CD4-positive, alpha-beta T cell treated with Interleukin-4 for 1 hour (primary cell): ENCODE results near the gene LHFPL3.
"Not testable (repeated sequence)": the region's sequence is repeated elsewhere in the genome, so short reads cannot be mapped to it uniquely, and the experiment has no call there.

Experiments
- DNase-seq, 2 donors: peaks; one replicate each; pipeline ENCODE4 v3.0.0-alpha.2; 2020 to 2022

The LHFPL3 gene

DNA sequence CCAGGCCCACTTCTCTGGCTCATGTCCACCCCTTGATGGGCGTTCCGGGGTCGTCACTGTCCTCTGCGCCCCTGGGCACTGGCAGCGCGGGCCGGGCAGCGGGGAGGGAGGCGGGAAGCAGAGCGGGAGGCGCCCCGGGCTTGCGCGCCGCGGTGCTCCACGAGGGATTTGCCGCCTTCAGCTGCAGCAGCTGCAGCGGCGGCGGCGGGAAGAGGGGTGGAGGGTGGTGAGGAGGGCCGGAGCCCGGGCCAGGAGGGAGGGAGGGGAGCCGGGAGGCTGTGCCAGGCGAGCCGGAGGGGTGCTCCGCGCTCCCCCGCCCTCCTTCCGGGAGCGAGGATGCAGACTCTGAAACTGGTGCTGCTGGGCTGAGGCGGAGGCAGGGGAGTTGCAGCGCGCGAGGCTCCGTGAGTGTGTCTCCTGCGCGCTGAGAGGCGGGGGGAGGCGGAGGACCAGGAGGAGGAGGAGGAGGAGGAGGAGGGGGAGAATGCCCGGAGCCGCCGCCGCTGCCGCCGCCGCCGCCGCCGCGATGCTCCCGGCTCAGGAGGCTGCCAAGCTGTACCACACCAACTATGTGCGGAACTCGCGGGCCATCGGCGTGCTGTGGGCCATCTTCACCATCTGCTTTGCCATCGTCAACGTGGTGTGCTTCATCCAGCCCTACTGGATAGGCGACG lies at the start of gene LHFPL3:
LHFPL3 (plus strand) TSS at position 308 of the 674 bp plus-strand sequence.
- DNase-seq, result no peak

DNA sequence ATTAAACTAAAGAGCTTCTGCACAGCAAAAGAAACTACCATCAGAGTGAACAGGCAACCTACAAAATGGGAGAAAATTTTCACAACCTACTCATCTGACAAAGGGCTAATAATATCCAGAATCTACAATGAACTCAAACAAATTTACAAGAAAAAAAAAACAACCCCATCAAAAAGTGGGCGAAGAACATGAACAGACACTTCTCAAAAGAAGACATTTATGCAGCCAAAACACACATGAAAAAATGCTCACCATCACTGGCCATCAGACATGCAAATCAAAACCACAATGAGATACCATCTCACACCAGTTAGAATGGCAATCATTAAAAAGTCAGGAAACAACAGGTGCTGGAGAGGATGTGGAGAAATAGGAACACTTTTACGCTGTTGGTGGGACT lies 46.7 kb upstream of the LHFPL3 start:
- not testable (repeated sequence) for DNase-seq

DNA sequence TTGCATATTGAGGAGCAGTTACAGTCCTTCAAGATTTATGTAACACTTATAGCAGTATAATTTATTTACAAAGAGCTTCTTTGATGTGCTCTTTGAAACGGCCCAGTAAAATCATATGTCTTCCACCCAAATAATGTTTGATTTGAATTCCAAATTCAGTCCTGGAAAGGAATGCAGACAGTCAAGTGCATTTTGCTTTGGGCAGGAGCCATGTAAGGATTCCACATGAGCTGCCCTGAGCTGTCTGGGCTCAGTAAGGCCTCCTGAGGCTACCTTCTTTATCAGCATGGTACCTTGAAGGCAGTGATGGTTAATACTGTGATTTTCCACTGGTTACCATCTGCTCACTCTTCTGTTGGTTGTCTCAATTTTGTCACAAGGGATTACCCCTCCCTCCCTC lies 41.6 kb upstream of the LHFPL3 start:
- DNase-seq, result no peak

DNA sequence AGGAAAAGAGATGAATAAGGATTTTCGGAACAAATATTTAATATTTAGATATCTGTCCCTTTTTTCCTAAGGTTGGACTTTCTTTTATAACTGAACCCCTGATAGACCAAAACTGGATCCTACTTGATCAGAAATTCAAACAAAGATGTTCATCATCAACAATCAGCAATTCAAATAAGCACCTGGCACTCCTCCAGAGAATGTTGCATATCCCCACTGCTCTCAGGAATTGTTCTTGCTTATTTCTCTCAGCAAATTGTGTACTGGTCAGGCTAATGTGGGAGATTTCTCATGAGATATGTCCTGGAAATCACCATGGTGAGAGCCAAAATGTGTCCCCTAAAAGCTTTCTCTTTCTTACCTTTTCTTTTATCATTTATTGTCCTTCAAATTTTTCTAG lies 40.3 kb upstream of the LHFPL3 start:
- DNase-seq, result no peak

DNA sequence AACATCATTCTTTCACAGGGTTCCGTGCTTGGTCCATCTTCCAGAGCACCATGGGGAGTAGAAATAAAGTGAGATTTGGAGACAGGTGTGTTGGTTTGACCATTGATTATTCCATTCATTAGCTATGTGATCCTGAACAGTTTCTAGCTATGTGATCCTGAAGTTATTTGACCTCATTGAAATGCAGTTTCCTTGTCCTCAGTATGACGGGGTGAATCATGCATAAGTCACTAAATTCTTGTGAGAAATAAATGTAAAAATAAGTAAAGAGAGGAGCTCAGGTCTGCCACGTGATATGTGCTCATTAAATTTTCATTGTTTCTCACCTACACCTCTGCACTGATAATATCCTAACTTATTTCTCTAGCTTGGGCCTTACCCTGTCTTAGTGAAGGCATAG lies 34.1 kb upstream of the LHFPL3 start:
- no peak for DNase-seq

DNA sequence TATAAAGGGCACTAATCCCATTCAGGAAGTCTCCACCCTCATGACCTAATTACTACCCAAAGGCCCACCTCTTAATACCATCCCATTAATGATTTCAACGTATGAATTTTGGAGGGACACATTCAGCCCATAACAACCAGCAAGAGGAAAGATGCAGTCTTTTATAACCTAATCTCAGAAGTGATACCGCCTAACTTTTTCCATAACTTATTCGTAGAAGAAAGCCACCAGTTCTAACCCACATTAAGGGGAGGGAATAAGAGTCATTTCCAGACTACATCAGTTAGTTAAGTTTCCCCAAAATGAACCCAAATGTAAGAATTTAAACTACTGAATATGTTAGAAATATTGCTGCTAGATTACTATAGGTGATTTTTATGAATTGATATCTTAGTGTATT lies 32.1 kb upstream of the LHFPL3 start:
- no peak for DNase-seq

DNA sequence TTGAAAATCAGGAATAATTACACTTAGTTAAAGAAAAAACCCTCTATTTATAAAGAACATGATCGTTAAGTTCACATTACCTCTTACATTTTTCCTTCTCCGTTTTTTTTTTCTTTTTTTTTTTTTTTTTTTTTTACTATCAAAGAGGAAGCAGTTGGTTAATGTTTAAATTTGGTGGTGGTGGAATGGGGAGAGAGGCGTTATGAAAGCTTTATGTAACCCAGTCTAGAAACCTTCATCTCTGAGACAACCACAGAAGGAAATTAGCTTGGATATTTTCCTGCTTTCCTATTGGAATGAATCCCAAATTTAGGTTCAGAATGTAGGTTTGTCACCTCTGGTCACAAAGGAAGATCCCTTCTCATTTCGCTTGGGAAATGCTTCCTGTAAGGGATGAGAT lies 31.5 kb upstream of the LHFPL3 start:
- DNase-seq, result no peak

DNA sequence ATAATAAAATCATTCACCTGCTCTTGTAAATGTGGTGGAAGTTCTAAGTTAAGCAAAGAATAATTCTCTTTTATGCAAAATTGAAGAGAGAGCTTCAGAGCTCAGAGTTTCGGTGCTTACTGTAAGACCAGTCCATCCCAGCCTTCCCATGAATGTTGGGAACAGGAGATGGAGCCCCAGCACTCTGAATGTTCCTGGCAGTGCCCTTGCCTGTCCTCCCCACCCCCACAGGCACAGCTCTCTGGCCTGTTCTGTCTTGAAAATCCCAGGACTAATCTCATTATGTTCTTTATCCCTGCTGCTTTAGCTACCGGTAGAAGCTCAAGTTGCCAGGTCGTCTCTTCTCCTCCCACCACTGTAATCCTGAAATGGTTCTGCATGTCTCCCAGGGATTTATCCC lies 29.1 kb upstream of the LHFPL3 start:
- DNase-seq, result no peak

DNA sequence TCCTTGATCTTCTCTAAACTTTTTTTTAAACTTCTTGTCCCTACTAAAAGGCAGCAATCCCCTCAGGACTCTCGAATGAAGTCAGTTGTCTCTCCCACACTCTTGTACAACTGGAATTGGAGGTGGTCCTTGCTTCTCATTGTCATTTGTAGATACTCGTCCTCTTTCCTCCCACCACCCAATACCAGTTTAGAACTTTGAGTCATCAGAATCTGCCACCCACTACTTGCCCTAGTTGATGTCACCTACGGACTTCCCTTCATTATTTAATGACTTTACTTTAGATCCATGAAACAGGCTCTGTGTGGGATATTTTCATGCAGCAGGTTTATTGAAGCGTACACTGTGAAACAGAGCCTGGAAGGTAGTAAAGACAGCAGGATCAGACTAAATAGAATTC lies 28.6 kb upstream of the LHFPL3 start:
- DNase-seq, result no peak

DNA sequence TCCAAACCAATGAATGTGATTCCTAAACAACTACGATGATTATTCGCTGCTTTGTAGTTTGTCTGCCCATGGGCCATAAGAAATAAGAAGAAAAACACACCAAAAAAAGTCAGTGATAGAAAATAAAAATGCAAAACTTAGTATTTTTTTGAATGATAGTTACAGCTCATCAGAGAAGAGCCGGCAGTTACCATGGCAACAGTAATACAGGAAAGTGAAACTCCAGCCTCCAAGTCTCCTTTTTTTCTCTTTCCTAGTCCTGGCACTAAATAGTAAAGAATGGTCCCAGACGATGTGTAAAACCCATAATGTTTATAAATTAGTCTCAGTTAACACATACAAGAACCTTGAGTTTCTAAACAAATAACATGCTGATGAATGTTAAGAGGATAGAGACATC lies 21.6 kb upstream of the LHFPL3 start:
- DNase-seq, result no peak

DNA sequence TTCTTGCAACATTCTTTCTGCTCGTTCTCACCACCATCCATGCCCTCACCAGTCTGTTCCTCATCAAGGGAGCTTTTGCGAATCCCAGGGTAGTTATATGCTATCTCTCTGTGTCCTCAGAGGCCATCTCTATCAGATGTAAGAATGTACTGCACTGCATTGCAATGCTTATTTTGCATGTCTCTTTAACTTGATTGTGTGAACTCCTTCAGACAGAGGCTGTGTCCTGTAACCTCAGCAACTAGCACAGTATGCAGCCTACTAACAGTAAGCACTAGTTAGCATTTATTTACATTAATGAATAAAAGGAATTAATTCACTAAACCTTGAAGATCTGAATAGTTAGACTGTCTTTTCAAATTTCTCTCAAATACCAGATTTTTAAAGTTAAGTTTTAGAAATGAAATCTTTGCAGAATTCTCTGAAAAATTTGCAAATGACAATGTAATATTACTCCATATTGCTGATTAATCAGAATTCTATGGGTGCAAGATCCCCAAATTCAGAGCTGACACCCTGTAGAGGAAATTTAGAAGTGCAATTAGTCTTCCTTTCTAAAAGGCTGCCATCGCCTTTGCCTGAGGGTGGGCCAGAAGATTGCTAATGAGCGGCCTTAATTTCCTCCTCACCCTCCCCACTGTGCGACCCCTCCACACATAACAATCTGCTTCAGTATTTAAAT lies 10.3 kb upstream of the LHFPL3 start:
- DNase-seq, result no peak

DNA sequence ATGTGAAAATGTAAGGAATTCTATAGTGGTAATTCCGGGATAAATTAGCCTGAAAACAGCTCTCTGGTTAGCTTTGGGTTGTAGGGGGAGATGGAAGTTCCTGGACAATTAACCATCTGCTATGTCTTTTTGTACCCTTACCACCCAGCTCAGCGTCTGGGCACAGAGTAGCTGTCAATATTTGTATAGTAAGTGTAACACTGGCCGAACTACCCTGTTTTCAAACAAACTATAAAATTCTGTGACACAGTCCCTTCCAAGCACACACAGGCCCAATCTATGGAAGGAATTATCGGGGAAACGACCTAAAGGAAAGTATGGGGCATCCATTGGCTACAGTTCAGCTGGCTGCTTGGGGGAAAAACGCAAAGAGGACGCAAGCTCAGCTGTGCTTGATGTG lies 869 bp upstream of the LHFPL3 start:
- DNase-seq, result no peak

DNA sequence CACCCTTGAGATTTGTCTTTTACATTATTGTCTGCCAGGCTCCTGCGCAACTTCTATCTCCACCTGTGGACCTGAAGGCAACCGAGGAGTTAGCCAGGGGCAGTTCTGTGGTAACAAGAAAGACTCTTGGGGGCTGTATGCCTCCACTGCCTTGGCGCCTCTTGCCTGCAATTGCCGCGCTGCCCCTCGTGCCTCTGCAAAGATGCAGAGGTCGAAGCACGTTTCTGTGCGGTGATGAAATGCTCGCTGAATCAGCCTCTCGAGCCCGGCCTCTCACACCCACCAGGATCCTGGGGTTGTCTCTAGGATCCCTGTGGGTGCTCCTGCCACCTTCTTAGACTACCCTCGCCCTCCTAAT lies 486 bp upstream of the LHFPL3 start:
- no peak for DNase-seq

DNA sequence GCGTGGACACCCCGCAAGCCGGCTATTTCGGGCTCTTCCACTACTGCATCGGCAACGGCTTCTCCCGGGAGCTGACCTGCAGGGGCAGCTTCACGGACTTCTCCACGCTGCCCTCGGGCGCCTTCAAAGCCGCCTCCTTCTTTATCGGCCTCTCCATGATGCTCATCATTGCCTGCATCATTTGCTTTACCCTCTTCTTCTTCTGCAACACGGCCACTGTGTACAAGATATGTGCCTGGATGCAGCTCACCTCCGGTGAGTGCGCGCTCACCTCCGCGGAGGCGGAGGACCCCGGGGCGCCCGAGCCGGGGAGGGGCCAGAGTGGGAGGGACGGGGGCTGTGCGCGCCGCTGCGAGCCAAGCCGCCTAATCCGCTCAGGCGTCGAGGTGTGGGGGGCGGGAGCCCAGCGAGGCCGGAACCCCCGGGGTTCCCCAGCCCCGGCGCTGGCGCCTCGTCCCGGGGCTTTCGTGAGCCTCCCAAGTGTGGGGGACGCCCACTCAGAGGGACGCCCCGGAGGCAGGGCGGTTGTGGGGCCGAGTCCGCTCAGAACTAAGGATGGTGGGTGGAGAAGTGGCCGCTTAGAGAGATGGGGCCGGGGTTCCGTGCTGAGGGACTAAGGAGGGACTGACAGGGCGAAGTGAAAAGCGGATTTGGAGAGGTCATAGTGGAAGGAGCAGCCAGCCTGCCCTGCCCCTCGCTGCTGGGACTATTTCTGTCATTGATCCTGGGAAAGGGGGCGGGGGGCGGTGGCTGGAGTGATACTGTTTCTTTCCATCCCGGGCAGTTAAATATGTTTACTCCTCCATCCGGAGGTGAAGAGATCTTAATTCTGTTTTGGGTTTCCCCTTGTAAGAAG lies 795 bp downstream of the LHFPL3 start:
- no peak for DNase-seq

DNA sequence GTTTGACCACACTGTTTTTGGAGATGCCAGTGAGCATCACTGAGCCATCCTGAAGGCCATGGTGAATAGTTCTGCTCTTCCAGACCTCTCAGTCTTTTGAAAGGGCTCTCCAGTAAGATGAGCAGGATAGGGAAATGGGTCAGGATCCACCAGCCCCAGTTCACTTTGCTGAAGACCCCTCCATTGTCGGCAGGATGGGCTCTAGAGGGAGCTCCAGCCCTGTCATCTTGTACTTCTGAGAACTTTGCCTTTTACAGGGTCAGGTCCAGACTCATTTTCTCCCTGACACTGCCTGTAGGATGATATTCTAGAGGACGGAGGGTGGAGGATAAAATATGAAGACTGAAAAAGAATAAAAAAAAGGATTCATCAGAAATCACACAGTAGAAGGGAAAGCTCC lies 13.1 kb downstream of the LHFPL3 start:
- DNase-seq, result no peak

DNA sequence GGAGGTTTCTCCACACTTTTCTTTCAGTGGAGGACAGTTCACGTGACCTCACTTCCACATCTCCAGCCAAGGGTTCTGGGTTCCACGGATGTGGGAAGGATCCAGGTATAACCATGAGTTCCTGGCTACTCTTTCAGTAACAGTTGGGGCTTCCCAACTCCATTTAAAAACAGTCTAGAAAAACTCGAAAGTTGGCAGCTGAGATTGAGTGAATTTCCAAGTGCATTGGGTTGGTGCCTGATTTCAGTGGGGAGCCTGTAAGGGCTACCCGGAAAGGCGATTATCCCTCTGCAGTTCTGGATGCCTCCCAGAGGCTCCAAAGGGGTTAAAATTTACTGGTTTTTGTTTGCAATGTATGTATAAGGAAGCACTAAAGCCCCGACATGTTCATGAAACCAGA lies 24.3 kb downstream of the LHFPL3 start:
- no peak for DNase-seq

DNA sequence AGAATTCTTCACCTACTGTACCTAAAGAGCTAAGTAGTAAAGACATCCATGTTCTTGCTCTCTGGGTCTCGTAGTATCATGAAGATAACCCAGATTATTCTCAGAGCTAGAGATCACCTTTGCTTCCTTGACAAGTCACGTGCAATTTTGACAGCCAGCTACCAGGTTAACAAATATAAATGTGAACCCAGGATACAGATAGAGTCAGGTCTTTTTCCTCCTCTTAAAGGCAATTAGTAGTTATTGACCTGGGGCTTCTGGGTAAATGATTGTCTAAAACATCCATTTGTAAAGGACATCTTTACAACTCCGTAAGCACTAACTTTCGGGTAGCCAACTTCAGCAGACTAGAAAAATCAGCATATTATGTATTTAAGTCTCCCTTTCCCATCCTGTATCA lies 28.8 kb downstream of the LHFPL3 start:
- DNase-seq, result no peak

DNA sequence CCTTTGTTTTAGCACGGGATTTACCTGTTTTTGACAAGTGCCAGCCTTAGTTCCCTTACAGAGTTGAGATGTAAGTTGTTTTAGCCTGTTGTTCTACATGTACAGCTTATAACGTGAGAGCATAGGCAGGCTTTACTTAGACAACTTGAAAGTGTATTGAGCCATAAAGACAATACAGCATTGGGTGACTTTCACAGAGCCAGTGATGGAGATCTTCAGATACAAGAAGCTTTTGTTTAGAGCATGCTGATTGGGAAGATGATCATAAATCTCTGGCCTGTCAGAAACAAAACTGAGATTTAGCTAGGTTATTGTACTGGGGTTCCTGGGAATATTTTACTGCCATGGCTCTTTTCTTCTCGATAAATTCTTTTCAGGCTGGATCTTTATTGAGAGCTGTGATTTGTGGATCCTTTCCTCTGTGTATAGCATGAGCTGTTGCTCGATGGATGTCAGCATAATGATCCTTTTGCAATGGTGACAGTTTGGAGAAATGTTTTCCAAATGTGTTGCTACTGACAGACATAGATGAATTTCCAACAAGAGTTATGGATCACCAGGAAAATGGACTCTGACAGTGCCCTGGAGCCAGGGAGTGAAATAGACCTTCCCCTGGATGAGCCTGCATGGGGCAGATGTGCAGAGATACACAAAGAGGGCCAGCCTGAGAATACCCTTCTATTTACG lies 30.2 kb downstream of the LHFPL3 start:
- DNase-seq, result no peak

DNA sequence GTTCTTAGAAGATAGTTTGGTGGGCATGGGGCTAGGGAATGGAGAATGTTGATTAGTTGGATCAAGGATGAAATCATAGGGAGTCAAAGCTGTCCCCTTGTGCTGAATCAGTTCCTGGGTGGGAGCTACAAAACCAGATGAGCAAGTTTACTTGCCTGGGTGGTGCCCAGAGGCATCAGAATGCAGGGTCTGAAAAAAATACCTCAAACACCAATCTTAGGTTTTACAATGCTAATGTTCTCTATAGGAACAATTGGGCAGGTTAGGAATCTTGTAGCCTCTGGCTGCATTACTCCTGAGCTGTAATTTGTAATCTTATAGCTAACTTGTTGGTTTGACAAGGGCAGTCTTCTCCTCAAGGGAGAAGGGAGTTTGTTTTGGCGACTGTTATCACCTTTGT lies 34.4 kb downstream of the LHFPL3 start:
- no peak for DNase-seq

DNA sequence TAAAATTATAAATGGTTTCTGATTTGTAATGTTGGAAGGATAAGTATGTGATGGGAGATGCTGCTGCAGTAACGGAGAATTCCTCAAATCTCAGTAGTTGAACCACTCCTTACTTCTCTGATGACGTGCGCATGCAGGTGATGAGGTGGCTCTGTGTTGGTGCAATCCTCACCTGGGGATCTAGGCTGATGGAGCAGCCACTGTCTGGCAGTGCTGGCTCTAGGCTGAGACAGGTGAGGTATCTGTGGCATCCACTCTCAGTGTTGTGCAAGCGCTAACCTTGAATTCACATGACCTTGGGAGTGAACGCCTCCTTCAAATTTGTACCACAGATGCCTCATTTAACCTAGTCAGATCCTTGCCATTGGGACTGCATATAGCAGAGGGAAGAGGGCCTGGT lies 35.0 kb downstream of the LHFPL3 start:
- no peak for DNase-seq

DNA sequence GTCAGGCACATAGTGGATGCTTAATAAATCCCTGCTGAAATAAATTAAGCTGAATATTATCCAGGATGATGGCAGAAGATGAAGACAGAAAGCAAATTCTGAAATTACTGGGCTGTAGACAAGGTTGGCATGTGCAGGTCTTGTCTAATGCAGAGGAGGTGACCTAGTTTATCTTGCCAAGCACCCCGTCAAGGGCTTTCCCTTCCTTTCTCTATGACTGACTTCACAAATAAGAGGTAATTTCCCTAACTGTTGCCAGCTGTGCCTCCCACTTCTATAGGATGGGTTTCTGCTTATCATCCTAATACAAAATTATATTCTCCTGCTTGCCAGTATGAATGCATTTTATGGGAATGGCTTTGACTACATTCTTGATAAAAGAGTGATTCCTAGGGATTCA lies 38.0 kb downstream of the LHFPL3 start:
- DNase-seq, result no peak

DNA sequence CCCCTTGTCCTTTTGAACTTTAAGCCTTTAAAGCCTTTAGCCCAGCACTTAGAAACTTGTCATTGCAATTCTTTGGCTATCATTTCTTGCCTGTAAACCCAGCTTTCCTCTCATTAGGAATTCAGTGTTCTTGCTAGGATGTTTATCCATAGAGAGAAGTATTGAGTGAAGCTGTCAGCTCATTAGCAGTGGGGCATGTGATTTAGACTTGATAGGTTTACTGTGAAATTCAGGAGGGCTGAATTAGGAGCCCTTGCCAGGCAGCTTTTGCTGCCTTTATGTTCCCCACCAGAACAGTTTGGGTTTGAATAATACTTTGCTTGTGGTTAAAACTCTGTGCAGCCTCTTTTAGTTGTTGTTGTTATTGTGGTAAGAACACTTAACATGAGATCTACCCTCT lies 39.5 kb downstream of the LHFPL3 start:
- DNase-seq, result no peak

DNA sequence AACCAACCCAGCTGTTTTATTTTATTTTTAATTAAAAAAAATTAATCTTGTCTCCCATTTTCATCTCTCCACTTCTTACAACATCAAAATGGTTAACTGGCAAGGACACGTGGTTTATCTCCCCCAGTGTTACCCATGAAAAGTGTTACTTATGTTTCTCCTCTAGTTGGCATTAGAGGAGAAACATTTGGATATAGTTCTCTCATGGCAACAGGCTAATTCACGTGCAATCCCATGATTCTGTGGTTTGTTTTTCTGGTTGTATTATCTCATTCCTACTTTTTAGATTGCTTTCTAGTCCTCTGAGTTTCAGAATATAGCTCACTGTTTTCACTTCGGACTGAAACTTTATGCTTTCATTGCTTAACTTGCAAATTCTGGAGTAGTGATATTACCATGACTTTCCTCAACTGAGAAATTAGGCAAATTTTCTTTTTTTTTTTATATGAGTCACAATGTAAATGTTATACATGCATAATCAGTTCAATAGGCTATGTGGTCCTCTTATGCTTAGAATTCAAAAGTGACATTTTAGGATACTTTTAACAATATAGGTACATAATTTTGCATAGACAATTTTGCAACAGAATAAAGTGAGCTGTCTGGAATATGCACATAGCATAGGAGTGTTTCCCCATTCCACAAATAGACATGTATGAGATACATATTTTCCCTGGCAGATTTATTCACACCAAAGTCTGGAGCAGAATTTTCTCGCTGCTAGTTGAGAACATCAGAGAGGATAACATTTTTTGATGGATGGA lies 43.0 kb downstream of the LHFPL3 start:
- no peak for DNase-seq
